ENCODE data around the gene ADAMTS18. TPM values are rescaled to one million over a fixed set of nuclear protein-coding genes. Genes with fewer than 3 reads are reported as not detected.

ADAMTS18 gene
- polyA plus RNA-seq, 1 of the 3 experiments (the other 2 are of a cell fraction), result under 0.01 TPM

GRCh38 chr16:77288222-77288621 lies 146.6 kb downstream of the ADAMTS18 start (continued):
- no peak for TF ChIP-seq USF2 (IDR thresholded peaks at IDR 0.05; ENCODE audit: borderline replicate concordance, low read depth, low read length)
- peak in 1 of 2 experiments; percentile 73; a peak in 1 of 4 replicates for TF ChIP-seq EP300 (IDR thresholded peaks at IDR 0.05; ENCODE audit: borderline replicate concordance in 1 of 2, low read depth in 1 of 2, low read length in 1 of 2)

GRCh38 chr16:77285676-77286075 lies 149.2 kb downstream of the ADAMTS18 start:
- ChIA-PET CTCF (no interaction called here), POLR2A (no interaction called here)
- Histone ChIP-seq H3K4me2 (no peak overlapping the region), H3K9me2 (no peaks in the 10 kb centered on the region), H3F3A (replicated peaks; ENCODE audit: insufficient read depth) (peaks cover 20% of the 10 kb centered on the region), H3K79me2 (ENCODE audit: insufficient read depth) (no peaks in the 10 kb centered on the region), H4K20me1 (ENCODE audit: insufficient read depth) (no peaks in the 10 kb centered on the region), H3K27me3 (ENCODE audit: insufficient read depth) (no peaks in the 10 kb centered on the region), H3K36me3 (replicated peaks in 1 of 2; ENCODE audit: control insufficient read depth in 1 of 2, insufficient read depth in 2 of 2, low read length in 1 of 2) (no peaks in the 10 kb centered on the region), H3K4me3 (ENCODE audit: low read depth in 2 of 2, low read length in 1 of 2) (no peak overlapping the region), H3K9me3 (no peaks in the 10 kb centered on the region), H3K27ac (ENCODE audit: low read depth in 2 of 2, low read length in 1 of 2) (no peak overlapping the region), H3K4me1 (ENCODE audit: control insufficient read depth in 1 of 2, insufficient read depth in 2 of 2, low read depth in 1 of 2, low read length in 1 of 2) (peaks cover 5 to 12% of the 10 kb centered on the region in 2 experiments; a peak in 3 of 4 replicates), H2AFZ (ENCODE audit: low read depth) (no peak overlapping the region), H3K9ac (no peak overlapping the region)
- no peak for DNase-seq
- no peak for TF ChIP-seq RFX5 (IDR thresholded peaks at IDR 0.05; ENCODE audit: low read length)
- TF ChIP-seq PBX3 (IDR thresholded peaks at IDR 0.05), result no peak
- no peak for TF ChIP-seq EZH2phosphoT487 (IDR thresholded peaks at IDR 0.05; ENCODE audit: borderline replicate concordance, low read depth)
- TF ChIP-seq ZBTB33 (IDR thresholded peaks at IDR 0.05; ENCODE audit: borderline replicate concordance, low read depth), result no peak
- no peak for TF ChIP-seq RCOR1 (IDR thresholded peaks at IDR 0.05; ENCODE audit: low read length)
- TF ChIP-seq MXI1 (IDR thresholded peaks at IDR 0.05; ENCODE audit: low read depth, low read length), result no peak
- TF ChIP-seq MAX (IDR thresholded peaks at IDR 0.05; ENCODE audit: low read depth), result no peak
- no peak for TF ChIP-seq CTCF (IDR thresholded peaks at IDR 0.05)
- TF ChIP-seq SIN3A (IDR thresholded peaks at IDR 0.05; ENCODE audit: borderline replicate concordance, low read depth, low read length), result no peak
- TF ChIP-seq NRF1 (IDR thresholded peaks at IDR 0.05; ENCODE audit: low read depth, low read length), result no peak
- TF ChIP-seq GABPA (IDR thresholded peaks at IDR 0.05; ENCODE audit: low read depth), result no peak
- WGBS (ENCODE audit: low lambda C conversion rate), result 90% methylated on average over 5 of the region's 5 CpGs
